WTC11 (cell line): ENCODE data around the gene KLHL13. TPM values are rescaled to one million over a fixed set of nuclear protein-coding genes. Genes with fewer than 3 reads are reported as not detected.

Source experiments
- ATAC-seq: fragments of 200-7000 bp; cut with Tn5 transposase; 2 replicates; pipeline ENCODE4 v1.10.0; 2021; ENCODE audit warnings: mild to moderate bottlenecking, moderate library complexity
- CTCF ChIA-PET: fragments of 300-600 bp; sonication (Branson Sonifier 250); formaldehyde crosslinking; loops from one replicate; lab custom pipeline; 2021; ENCODE audit warnings: antibody characterized with exemption; lab: Charles Lee
- POLR2A ChIA-PET: fragments of 350-600 bp; sonication (Branson Sonifier 250); formaldehyde crosslinking; loops from one replicate; lab custom pipeline; 2021; ENCODE audit warnings: antibody characterized with exemption; lab: Charles Lee
- DNase-seq: peaks from one replicate; pipeline ENCODE4 v3.0.0; 2021; ENCODE audit warnings: low spot score
- H3K27ac Mint-ChIP-seq: 2 replicates; pipeline ENCODE4 v1.8.0; 2021; ENCODE audit warnings: mixed read lengths
- H3K27me3 Mint-ChIP-seq: 2 replicates; pipeline ENCODE4 v1.8.0; 2021; ENCODE audit warnings: low read depth, mild to moderate bottlenecking, moderate library complexity, mixed read lengths
- H3K36me3 Mint-ChIP-seq: 2 replicates; pipeline ENCODE4 v1.8.0; 2021; ENCODE audit warnings: mixed read lengths
- H3K4me1 Mint-ChIP-seq: 2 replicates; pipeline ENCODE4 v1.8.0; 2022; ENCODE audit warnings: mixed read lengths
- H3K4me3 Mint-ChIP-seq: 2 replicates; pipeline ENCODE4 v1.8.0; 2021; ENCODE audit warnings: mild to moderate bottlenecking, moderate library complexity, mixed read lengths
- H3K9me3 Mint-ChIP-seq: 2 replicates; pipeline ENCODE4 v1.8.0; 2021; ENCODE audit warnings: mixed read lengths
- ATF6 ChIP-seq: sonication (generic); formaldehyde crosslinking; IDR thresholded peaks from 2 replicates; pipeline ENCODE4 v1.8.1; 2023; ENCODE audit warnings: mild to moderate bottlenecking, missing genetic modification reagents
- E2F4 ChIP-seq: sonication (generic); formaldehyde crosslinking; IDR thresholded peaks from 2 replicates; pipeline ENCODE4 v1.8.1; 2022; ENCODE audit warnings: low read depth, mild to moderate bottlenecking, moderate library complexity, missing genetic modification reagents, borderline replicate concordance
- FOXJ3 ChIP-seq: sonication (generic); formaldehyde crosslinking; IDR thresholded peaks from 2 replicates; pipeline ENCODE4 v1.9.0; 2021; ENCODE audit warnings: missing genetic modification reagents, mild to moderate bottlenecking, borderline replicate concordance
- FOXK1 ChIP-seq: sonication (generic); formaldehyde crosslinking; IDR thresholded peaks from 2 replicates; pipeline ENCODE4 v1.8.0; 2022; ENCODE audit warnings: mild to moderate bottlenecking, moderate library complexity, missing genetic modification reagents
- FOXP1 ChIP-seq: sonication (generic); formaldehyde crosslinking; IDR thresholded peaks from 2 replicates; pipeline ENCODE4 v1.8.0; 2022; ENCODE audit warnings: missing genetic modification reagents, mild to moderate bottlenecking, moderate library complexity, borderline replicate concordance
- GABPB1 ChIP-seq: sonication (generic); formaldehyde crosslinking; IDR thresholded peaks from 2 replicates; pipeline ENCODE4 v1.8.1; 2023; ENCODE audit warnings: mild to moderate bottlenecking, missing genetic modification reagents
- JAZF1 ChIP-seq: fragments of 250-450 bp; sonication (Bioruptor Pico); IDR thresholded peaks from 2 replicates; pipeline ENCODE4 v1.9.0; 2021; ENCODE audit warnings: moderate library complexity, mild to moderate bottlenecking, inconsistent platforms
- JUN ChIP-seq: sonication (generic); formaldehyde crosslinking; IDR thresholded peaks from 2 replicates; pipeline ENCODE4 v1.8.0; 2023; ENCODE audit warnings: mild to moderate bottlenecking, missing genetic modification reagents
- MXD4 ChIP-seq: fragments of 250-450 bp; sonication (Bioruptor Pico); IDR thresholded peaks from 2 replicates; pipeline ENCODE4 v1.8.0; 2021; ENCODE audit warnings: mild to moderate bottlenecking, moderate library complexity, borderline replicate concordance
- NFYB ChIP-seq: sonication (generic); formaldehyde crosslinking; conservative IDR thresholded peaks from 2 replicates; pipeline ENCODE4 v1.8.0; 2022; ENCODE audit warnings: low read depth, missing genetic modification reagents
- NR2C2 ChIP-seq: sonication (generic); formaldehyde crosslinking; IDR thresholded peaks from 2 replicates; pipeline ENCODE4 v1.8.0; 2022; ENCODE audit warnings: mild to moderate bottlenecking, missing genetic modification reagents
- RORB ChIP-seq: fragments of 250-450 bp; sonication (Bioruptor Pico); IDR thresholded peaks from 2 replicates; pipeline ENCODE4 v1.9.0; 2021; ENCODE audit warnings: mild to moderate bottlenecking
- SP1 ChIP-seq: sonication (generic); formaldehyde crosslinking; conservative IDR thresholded peaks from 2 replicates; pipeline ENCODE4 v1.8.1; 2022; ENCODE audit warnings: missing genetic modification reagents
- TEAD4 ChIP-seq: sonication (generic); formaldehyde crosslinking; IDR thresholded peaks from 2 replicates; pipeline ENCODE4 v1.8.0; 2022; ENCODE audit warnings: mild to moderate bottlenecking, missing genetic modification reagents
- USF2 ChIP-seq: sonication (generic); formaldehyde crosslinking; IDR thresholded peaks from 2 replicates; pipeline ENCODE4 v1.8.1; 2023; ENCODE audit warnings: mild to moderate bottlenecking, missing genetic modification reagents, moderate library complexity
- ZBTB21 ChIP-seq: sonication (generic); formaldehyde crosslinking; IDR thresholded peaks from 2 replicates; pipeline ENCODE4 v1.8.1; 2023; ENCODE audit warnings: mild to moderate bottlenecking, missing genetic modification reagents, borderline replicate concordance
- ZNF121 ChIP-seq: sonication (generic); formaldehyde crosslinking; IDR thresholded peaks from 2 replicates; pipeline ENCODE4 v1.8.0; 2023; ENCODE audit warnings: missing genetic modification reagents
- ZNF138 ChIP-seq: sonication (generic); formaldehyde crosslinking; conservative IDR thresholded peaks from 2 replicates; pipeline ENCODE4 v1.8.1; 2022; ENCODE audit warnings: mild to moderate bottlenecking, moderate library complexity, missing genetic modification reagents
- ZNF232 ChIP-seq: sonication (generic); formaldehyde crosslinking; IDR thresholded peaks from 2 replicates; pipeline ENCODE4 v1.8.0; 2022; ENCODE audit warnings: mild to moderate bottlenecking, missing genetic modification reagents
- ZNF263 ChIP-seq: sonication (generic); formaldehyde crosslinking; IDR thresholded peaks from 2 replicates; pipeline ENCODE4 v1.8.1; 2022; ENCODE audit warnings: low read depth, mild to moderate bottlenecking, moderate library complexity, missing genetic modification reagents
- ZNF396 ChIP-seq: fragments of 250-450 bp; sonication (Bioruptor Pico); IDR thresholded peaks from 2 replicates; pipeline ENCODE4 v1.8.0; 2021; ENCODE audit warnings: mild to moderate bottlenecking, moderate library complexity, borderline replicate concordance
- ZNF416 ChIP-seq: fragments of 250-450 bp; sonication (Bioruptor Pico); IDR thresholded peaks from 2 replicates; pipeline ENCODE4 v1.9.0; 2021; ENCODE audit warnings: mild to moderate bottlenecking, inconsistent platforms
- total RNA-seq: library from RNA; stranded (reverse); gene quantifications from 3 replicates; pipeline ENCODE4 v1.2.3, GENCODE V29; 2021
- TF ChIP-seq, protein P1 (sequence below): sonication (generic); formaldehyde crosslinking; IDR thresholded peaks from 2 replicates; pipeline ENCODE4 v1.8.1; 2023; ENCODE audit warnings: mild to moderate bottlenecking, missing genetic modification reagents, borderline replicate concordance
- TF ChIP-seq, protein P2 (sequence below): sonication (generic); formaldehyde crosslinking; IDR thresholded peaks from 2 replicates; pipeline ENCODE4 v1.8.1; 2022; ENCODE audit warnings: low read depth, missing genetic modification reagents, borderline replicate concordance
- TF ChIP-seq, protein P3 (sequence below): sonication (generic); formaldehyde crosslinking; IDR thresholded peaks from 2 replicates; pipeline ENCODE4 v1.8.0; 2022; ENCODE audit warnings: mild to moderate bottlenecking, missing genetic modification reagents

Gene KLHL13
- total RNA-seq, 1 experiment from 2014 or later = 7.7 TPM

GRCh38 chrX:118108304-118108703, 8.3 kb downstream of the KLHL13 start:
- ATAC-seq = no peak
- Mint-ChIP-seq H3K9me3 (no peaks in the 10 kb centered on the region), H3K36me3 (no peaks in the 10 kb centered on the region), H3K27me3 (no peaks in the 10 kb centered on the region; the same call in 1 of the 2 replicates), H3K4me3 (no peak overlapping the region), H3K4me1 (no peaks in the 10 kb centered on the region), H3K27ac (no peak overlapping the region; the same call in 1 of the 2 replicates)
- CTCF ChIA-PET = no interaction called here
- no peak for DNase-seq
- TF ChIP-seq FOXP1 (CRISPR knock-in tag) = no peak
- TF ChIP-seq E2F4 (CRISPR knock-in tag) = no peak
- no peak for TF ChIP-seq ZNF416 (CRISPR knock-in tag)
- TF ChIP-seq ZNF138 (CRISPR knock-in tag) = no peak
- no peak for TF ChIP-seq SP1
- TF ChIP-seq FOXJ3 (CRISPR knock-in tag) = no peak
- POLR2A ChIA-PET = no interaction called here

GRCh38 chrX:118100091-118100490, 16.5 kb downstream of the KLHL13 start:
- H3K4me3 Mint-ChIP-seq = no peak overlapping the region
- H3K36me3 Mint-ChIP-seq = no peaks in the 10 kb centered on the region
- CTCF ChIA-PET = no interaction called here
- H3K27me3 Mint-ChIP-seq = no peaks in the 10 kb centered on the region
- no peak overlapping the region for H3K27ac Mint-ChIP-seq
- no peaks in the 10 kb centered on the region for H3K9me3 Mint-ChIP-seq
- no peak for DNase-seq
- TF ChIP-seq RORB (CRISPR knock-in tag) (no peak), MXD4 (CRISPR knock-in tag) (no peak), ZNF263 (no peak), USF2 (CRISPR knock-in tag) (no peak), ZNF396 (no peak), SP1 (no peak), TEAD4 (CRISPR knock-in tag) (no peak), JUN (CRISPR knock-in tag) (no peak), ZNF121 (CRISPR knock-in tag) (no peak), ZNF138 (CRISPR knock-in tag) (no peak)
- TF ChIP-seq, protein P1, sequence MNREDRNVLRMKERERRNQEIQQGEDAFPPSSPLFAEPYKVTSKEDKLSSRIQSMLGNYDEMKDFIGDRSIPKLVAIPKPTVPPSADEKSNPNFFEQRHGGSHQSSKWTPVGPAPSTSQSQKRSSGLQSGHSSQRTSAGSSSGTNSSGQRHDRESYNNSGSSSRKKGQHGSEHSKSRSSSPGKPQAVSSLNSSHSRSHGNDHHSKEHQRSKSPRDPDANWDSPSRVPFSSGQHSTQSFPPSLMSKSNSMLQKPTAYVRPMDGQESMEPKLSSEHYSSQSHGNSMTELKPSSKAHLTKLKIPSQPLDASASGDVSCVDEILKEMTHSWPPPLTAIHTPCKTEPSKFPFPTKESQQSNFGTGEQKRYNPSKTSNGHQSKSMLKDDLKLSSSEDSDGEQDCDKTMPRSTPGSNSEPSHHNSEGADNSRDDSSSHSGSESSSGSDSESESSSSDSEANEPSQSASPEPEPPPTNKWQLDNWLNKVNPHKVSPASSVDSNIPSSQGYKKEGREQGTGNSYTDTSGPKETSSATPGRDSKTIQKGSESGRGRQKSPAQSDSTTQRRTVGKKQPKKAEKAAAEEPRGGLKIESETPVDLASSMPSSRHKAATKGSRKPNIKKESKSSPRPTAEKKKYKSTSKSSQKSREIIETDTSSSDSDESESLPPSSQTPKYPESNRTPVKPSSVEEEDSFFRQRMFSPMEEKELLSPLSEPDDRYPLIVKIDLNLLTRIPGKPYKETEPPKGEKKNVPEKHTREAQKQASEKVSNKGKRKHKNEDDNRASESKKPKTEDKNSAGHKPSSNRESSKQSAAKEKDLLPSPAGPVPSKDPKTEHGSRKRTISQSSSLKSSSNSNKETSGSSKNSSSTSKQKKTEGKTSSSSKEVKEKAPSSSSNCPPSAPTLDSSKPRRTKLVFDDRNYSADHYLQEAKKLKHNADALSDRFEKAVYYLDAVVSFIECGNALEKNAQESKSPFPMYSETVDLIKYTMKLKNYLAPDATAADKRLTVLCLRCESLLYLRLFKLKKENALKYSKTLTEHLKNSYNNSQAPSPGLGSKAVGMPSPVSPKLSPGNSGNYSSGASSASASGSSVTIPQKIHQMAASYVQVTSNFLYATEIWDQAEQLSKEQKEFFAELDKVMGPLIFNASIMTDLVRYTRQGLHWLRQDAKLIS (CRISPR knock-in tag) = no peak
- TF ChIP-seq, protein P2, sequence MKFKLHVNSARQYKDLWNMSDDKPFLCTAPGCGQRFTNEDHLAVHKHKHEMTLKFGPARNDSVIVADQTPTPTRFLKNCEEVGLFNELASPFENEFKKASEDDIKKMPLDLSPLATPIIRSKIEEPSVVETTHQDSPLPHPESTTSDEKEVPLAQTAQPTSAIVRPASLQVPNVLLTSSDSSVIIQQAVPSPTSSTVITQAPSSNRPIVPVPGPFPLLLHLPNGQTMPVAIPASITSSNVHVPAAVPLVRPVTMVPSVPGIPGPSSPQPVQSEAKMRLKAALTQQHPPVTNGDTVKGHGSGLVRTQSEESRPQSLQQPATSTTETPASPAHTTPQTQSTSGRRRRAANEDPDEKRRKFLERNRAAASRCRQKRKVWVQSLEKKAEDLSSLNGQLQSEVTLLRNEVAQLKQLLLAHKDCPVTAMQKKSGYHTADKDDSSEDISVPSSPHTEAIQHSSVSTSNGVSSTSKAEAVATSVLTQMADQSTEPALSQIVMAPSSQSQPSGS = no peak
- H3K4me1 Mint-ChIP-seq = no peaks in the 10 kb centered on the region
- POLR2A ChIA-PET = no interaction called here
- ATAC-seq = no peak

- no peaks in the 10 kb centered on the region; the same call in 1 of the 2 replicates for H3K27me3 Mint-ChIP-seq
- ATAC-seq (no peak), DNase-seq (no peak)
- H3K36me3 Mint-ChIP-seq = no peaks in the 10 kb centered on the region
- H3K27ac Mint-ChIP-seq = no peak overlapping the region
- no peaks in the 10 kb centered on the region for H3K4me1 Mint-ChIP-seq
- no peaks in the 10 kb centered on the region for H3K9me3 Mint-ChIP-seq
- H3K4me3 Mint-ChIP-seq = no peak overlapping the region
- POLR2A ChIA-PET = no interaction called here
- CTCF ChIA-PET = no interaction called here
- TF ChIP-seq ZNF232 = no peak
- no peak for TF ChIP-seq ATF6 (CRISPR knock-in tag)
- no peak for TF ChIP-seq JAZF1 (CRISPR knock-in tag)
- TF ChIP-seq FOXK1 = no peak
- TF ChIP-seq ZNF263 = no peak
- TF ChIP-seq, protein P3, sequence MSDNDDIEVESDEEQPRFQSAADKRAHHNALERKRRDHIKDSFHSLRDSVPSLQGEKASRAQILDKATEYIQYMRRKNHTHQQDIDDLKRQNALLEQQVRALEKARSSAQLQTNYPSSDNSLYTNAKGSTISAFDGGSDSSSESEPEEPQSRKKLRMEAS (CRISPR knock-in tag) = no peak
- no peak for TF ChIP-seq FOXJ3 (CRISPR knock-in tag)
- TF ChIP-seq ZBTB21 (CRISPR knock-in tag) = no peak
- TF ChIP-seq GABPB1 (CRISPR knock-in tag) = no peak
- TF ChIP-seq NR2C2 (CRISPR knock-in tag) = no peak
- no peak for TF ChIP-seq NFYB (CRISPR knock-in tag)
Observed at GRCh38 chrX:118088084-118088483, 28.5 kb downstream of the KLHL13 start.
